NCI-H2107 (cell line): ENCODE results near the gene MATN1.

Source experiments
- DNase-seq: peaks from one replicate; lab custom pipeline; 2025; lab: John Stamatoyannopoulos, UW

Gene MATN1

DNA sequence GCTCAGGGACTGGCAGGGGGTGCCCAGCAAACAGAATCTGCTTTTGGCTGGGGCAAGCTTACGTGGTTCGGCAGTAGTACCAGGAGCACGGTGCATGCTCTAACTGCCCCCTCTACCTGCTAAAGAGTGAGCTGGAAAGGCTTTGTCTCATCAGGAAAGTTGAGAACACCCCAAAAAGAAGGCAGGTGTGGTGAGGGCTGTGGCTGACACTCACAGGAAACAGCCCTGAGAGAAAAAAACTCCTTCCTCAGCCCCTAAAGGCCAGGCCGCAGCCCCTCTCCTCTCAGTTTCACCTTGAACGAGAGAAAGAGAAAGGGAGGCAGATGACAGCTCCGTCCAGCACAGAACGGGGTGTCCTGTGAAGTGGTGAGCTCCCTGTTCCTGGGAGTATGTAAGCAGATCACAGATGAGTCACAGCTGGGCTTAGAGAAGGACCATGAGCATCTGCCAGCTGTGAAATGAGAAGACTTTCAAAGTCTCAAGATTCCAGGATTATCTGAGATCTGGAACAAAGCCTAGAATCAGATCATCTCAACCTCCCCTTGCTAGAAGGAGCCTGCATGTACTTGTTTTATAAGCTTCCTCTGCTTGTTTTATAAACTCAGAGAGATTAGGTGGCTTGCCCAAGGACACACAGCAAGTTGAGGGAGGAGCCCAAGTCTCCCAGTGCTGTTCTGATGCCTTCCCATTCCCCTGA is 20.8 kb upstream of the MATN1 start:
- no peak for DNase-seq

DNA sequence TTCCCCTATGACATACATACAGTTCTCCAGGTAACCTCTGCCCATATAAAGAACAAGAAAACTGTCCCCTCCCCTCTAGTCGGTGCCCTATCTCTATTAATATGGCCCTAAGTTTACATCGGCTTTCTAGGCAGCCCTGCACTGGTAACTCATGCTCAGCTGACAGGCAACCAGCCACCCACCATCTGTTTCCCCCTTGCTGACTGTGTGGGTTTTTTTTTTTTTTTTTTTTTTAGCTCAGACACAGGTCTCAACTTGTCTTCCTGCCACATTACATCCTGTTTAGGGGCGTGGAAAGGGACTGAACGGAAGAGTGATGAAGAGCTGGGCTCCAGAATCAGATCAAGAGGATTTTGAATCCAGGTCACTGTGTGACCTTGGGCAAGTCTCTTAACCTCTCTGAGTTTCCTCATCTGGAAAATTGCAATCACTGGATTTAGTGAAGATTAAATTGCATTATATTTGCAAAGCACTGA is 20.2 kb upstream of the MATN1 start:
- no peak for DNase-seq

DNA sequence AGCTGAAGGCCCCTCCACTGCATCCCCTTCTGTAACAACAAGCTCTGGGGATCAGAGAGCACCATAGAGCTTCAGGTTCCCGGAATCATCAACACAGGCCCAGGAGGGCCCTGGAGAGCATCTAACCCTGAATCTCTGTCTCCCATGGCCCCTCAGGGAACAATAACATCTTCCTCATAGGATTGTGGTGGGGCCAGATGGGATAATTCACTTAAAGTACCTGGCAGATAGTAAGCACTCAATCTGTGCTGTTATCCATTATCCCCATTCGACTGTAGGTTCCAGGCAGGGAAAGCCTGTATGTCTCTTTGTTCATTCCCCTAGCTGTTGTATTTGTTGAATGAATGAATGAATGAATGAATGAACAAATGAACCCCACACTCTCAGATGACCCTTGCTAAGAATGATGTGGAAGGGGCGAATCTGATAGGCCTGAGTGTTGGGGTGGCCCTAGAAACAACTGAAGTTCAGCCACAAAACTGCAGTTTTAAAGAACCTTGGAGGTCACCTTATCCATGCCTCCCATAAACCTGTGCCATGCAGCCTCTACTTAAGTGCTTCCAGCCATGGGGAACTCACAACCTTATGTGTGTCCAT is 19.7 kb upstream of the MATN1 start:
- DNase-seq: no peak

DNA sequence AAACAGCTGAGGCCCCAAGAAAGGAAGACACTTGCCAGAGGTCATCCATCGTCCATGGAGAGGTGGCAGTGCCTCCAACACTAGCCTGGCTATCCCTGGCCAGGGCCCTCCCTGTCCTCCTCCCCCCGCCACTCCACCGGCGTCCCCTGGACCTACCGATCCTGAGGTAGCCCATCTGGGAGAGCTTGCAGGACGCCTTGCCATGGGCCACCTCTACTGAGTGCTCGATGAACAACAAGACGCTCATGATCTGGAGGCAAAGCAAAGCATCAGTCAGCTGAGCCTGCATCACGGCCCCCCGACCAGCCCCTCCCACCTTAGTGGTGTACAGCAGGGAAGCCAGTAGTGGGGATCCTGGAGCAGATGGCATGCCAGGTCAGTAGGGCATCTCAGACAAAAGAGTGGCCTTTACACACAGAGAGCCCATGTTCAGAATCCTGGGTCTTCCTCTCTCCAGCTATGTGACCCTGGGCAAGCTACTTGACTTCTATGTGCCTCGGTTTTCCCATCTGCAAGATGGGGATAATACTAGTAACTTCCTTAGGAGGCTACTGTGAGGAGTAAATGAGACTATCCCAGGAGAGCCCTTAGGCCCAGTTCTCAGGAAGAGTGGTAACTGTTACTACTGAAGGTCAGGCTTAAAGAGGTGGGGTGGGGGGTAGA is 19.0 kb upstream of the MATN1 start:
- no peak for DNase-seq

DNA sequence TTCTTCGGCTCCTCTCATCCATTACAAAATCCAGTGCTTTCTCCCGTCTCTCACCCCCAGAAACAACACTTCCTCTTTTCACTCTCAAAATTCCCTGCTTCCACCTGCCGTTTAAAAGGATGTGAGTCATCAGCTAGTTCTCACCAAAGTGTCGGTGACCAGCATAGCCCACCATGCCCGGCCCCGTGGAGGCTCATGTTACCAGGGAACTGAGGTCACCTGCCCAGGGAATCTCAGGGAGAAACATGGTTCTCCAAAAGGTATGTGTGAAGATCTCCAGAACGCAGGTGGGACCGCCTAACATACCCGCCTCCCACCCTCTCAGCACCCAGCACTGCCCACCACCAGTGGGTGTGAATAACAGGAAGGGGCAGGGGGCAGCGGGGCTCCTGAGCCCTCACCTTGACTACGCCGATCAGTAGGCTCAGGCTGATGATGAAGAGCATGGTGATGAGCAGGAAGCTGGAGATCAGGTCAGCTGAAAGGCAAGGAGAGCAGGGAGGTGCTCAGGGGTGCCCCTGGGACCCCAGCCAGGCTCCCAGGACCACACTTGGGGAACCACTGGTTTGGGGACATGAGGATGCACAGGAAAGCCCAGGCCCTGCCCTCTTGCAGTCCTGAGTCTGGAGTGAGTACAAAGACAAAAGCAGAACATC is 18.0 kb upstream of the MATN1 start:
- no peak for DNase-seq

DNA sequence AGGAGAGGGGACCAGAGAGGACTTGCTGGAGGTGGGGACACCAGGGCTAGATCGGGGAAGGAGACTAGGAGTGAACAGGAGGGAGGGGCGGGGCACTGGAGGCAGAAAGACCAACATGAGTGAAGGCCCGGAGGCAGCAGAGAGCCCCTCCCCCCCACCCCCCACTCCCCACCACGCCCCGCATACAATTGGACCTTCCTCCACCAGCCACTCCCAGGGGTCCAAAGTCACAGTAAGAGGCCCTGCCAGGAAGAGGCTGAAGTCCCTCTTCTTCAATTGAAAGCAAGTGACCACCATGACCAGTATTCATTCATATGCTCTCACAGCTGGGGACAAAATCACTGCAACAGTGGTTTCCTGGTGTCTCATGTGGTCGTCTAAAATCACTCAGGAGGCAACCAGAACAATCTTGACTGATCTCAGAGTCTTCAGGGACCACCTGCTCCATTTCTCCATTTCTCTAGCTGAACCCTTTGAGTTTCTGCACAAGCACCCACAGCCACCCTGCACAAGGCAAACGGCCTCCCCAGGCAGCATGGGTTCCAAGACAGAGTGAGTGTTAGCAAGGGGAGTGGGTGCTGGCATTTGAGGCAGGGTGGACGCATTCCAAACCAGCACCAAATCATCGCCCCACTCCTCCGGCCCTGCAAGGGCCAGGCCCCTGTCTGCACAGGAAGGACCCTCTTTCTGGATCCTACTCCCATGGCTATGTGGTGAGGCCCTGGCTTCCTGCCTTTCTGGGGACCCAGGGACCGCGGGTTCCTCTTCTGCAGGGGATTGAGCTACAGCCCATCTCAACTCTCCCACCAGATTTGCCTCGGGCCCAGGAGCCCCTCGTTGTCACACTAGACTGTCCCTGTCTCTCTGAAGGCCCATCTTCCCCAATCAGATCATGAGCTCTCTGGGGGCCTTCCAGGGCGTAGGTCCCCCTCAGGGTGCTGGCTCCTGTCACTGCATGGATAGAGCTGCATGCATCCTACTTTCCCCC is 17.2 kb upstream of the MATN1 start:
- no peak for DNase-seq

DNA sequence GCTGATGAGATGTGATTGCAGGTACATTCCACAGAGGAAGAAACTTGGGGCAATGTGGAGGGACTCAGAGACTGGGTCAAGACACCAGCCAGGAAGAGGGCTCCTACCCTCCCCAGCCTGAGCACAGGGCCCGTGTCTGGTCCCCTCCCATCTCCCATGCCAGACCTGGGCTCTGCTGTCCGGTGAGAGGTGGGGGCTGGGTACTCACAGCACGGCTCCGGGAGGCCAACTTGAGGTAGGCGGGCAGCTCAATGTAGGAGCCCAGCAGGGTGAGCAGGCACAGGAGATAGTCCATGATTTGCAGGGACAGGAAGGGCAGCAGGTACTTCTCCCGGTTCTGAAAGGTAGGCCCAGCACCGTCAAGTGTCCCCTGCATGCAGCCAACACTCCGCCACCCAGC is 16.2 kb upstream of the MATN1 start:
- no peak for DNase-seq

DNA sequence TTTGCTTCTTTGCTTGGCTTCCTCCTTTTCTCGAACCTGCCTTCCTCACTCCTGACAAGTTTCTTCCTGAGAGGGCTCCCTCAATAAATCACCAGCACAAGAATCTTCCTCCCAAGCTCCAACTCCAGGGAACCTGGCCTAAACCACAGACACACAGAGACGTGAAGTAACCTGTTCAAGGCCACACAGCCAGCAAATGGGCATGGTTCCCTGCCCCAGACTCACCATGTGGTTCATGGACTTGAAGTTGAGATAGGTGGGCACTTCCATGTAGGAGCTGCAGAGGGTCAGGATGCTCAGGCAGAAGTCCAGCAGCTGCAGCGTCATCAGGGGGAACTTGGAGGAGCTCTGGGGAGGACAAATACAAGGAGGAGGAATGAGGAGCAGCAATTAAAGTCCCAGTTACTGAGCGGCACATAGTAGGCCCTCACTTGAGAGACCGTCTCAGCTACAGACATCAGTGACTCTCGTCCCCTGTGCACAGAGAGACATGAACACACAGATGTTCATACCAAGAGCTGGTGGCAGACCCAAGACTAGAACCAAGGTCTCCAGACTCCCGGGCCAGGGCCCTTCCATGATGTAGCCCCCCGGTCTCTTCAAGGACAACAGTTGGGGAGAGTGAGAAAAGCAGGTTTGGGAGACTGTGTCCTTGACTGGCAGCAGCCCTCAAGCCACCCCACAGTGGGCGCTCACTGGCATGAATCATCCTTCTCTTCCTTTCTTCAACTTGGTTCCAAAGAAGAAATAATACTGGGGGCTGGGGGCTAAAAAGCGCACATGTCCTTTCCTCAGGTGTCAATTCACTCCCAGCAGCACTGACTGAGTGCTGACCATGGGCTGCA is 15.6 kb upstream of the MATN1 start:
- DNase-seq: no peak

DNA sequence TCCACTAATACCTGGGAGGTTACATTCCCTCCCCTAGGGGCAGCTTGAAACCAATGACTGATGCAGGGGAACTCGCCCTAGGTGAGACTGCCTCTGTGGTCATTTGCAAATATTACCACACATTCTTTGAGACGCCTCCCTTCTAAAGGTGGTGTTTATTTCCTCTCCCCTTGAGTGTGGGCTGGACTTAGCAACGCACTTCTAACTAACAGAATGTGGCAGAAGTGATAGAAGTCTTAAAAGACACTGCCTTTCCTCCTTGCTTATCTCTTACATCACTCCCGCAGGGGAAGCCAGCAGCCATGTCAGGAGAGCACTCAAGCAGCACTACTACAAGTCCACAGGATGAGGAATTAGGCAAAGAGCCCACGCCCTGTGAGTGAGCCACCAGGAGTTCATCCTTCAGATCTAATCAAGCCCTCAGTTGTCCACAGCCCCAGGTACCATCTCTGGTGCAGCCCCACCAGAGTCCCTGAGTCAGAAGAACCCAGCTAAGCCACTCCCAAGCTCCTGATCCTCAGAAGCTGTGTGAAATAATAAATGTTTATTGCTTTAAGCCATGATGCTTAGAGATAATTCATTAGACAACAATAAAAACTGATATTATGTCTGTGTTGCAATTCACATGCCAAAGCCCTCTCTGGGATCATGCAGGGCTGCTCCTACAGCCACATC is 14.8 kb upstream of the MATN1 start:
- no peak for DNase-seq

DNA sequence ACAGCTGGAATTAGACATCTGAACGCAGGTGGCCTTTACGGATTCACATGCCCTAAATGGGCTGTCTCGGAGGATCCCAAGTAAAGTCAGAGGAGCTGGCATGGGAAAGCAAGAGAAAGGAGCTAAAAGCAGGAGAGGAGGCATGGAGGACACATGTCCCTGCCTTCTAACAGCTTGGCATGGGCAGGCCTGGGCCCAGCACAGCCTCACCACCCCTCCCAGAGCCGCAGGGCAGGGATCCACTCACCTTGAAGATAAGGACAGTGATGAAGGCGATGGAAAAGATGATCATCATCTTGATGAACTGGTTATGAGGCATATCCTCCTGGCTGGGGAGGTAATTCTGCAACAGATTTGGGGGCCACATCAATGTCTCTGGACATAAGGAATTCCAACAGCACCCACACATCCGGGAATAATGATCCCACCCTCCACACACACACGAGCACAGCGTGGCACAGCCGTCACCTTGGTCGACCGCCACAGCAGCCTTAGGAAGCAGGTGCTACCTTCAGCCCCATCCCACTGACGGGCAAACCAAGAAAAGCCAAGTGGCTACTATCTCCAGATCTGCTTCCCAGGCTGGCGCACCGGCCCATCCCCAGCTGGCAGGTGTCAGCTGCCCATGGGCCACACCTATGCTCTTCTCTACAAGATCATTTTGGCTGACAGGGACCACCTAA is 14.1 kb upstream of the MATN1 start:
- no peak for DNase-seq

DNA sequence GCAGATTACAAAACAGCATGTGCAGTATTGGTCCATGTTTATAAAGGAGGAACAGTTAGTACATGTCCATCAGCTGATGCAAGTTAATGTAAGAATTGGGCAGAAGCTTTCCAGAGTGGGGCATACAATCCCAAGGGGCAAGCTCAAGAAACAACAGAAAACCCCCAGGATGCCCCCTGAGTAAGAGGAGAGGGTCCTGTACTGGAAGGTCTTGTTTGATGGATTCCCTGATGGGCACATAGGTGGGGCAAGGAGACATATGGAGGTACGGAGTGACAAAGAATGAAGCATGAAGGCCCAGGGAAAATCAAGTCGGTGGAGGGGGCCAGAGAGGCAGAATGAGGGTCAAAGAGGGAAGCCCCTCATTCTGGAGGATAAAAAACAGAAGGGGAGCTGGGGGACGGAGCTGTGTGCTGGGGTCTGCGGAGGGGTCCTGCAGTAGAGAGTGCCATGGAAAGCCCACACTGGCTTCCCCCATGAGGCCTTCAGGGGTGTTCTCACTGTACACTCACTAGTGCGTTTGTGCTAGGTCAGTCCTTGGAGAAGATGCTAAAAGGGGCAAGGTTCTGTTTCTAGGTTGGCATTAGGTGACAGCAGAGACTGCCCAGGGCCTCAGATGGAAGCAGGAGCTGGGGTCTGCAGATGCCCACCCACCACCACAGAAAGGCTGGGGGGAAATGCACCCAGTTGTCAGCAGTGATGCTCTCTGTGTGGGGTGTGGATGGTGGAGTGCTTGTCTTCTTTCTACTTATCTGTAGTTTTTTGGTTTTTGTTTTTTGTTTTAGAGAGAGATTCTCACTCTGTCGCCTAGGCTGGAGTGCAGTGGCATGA is 12.5 kb upstream of the MATN1 start:
- DNase-seq: no peak

DNA sequence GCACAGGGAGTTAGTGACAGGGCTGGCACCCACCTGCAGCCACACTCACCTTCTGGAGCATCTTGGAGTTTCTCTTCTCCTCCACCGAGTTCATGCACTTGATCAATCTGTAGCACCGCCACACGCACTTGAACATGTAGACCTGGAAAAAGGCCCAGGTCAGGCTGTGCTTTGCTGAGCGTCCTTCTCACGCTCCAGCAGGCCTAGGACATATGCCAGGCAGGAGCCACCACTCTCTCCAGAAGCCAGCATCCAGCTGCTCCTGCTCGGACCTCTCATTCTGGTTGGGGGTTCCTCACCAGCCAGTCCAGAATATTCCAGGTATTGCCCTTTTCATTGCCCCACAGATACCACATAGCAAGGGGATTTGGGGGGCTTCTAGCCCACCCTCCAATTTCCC is 11.7 kb upstream of the MATN1 start:
- no peak for DNase-seq

DNA sequence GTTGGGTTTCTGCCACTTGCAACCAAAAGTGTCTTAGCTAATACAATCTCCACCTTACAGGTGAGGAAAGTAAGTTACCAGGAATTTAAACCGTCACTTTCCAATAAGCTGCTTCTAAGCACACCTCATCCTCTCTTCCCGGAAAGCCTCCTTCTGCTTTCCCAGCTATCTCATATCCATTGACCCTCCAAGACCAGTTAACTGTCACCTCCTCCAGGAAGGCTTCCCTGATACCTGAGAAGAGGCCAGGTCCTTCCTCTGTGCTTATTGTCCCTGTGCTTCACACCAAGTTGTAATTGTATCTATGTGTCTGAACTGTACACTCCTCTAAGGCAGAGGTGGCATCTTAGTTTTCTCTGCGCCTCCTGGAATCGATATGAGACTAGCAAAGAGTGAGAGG is 11.2 kb upstream of the MATN1 start:
- DNase-seq: no peak

DNA sequence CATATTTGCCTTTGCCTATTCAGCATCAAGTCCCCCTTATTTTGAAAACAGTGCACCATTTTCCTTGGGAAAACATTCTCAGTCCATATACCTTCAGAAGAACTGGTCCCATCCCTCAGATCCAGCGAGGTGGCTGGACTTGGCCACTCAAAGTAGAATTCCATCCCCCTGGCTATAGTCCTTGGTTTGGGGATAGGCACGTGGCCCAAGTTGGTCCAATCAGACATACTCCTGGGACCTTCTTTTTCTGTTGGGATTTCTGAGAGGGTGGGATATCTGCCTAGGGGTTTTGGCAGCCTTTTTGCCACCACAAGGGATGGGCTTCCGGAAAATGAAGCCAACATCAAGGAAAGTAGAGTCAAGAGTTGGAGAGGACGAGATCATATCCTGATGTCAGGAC is 10.7 kb upstream of the MATN1 start:
- no peak for DNase-seq

DNA sequence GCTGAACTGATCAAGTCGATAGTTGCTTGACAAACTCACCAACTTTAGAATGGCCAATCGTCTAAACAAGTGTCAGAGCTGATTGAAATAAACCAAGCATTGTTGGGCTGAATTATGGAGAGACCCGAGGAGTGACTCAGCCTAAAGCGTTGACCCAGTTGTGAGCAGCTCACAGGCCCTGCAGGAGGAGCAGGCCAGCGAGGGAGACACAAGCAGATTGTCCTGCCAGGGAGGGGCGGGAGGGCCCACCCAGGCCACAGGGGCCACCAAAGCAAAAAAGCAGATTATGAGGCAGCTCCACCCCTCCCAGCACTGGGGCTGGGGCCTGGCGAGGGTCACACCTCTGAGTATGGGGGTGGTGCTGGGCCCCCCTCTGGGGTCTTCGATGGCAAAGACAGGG is 10.1 kb upstream of the MATN1 start:
- DNase-seq: no peak

DNA sequence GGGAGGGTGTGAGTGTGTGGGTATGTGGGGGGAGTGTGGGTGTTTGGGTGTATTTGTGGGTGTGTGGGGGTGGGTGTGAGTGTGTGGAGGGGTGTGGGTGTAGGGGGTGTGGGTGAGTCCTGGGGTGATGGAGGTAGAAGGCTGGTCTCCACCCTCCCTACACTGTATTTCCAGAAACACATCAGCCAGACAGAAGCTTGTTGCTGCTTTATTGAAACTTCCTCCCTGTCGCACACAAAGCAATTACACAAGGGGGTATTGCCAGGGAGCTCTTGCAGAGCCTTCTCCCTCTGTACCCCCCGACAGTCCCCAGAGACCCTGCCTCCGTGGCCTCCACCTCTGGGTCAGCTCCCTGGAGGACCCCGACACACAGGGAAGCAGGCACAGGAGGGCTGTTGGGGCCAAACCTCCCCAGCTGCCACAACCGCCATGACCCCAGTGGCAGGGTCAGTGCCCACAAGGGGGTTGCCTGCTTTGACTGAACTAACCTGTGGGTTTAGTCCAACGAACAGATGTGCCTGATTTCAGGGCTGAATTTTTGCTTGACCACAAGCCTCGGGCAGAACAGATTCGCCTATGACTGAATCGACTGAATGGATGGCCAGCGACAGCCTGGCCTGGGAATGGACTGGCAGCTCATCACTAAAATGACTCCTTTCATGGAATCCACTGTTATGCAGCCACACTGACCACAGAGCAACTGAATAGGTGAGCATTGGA is 9.1 kb upstream of the MATN1 start:
- DNase-seq: no peak

DNA sequence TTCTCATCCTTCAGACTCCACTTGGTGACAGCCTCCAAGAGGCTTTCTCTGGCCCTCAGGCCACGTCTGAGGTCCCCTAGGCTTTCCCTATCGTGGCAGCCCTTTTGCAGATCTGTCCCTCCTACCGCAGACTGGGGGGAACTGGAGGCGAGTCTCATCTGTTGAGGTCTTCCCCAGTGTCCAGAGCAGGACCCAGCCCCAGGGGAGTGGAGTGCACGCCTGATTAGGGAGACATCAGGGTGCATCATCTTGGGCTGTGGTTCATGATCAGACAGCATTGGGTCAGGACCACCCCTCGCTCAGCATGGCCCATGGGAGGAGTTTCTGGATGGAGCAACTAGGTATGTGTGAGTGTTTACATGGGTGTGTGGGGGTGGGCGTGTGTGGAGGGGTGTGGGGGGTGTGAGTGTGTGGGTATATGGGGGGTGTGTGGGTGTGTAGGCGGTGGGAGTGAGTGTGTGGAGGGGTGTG is 8.5 kb upstream of the MATN1 start:
- DNase-seq: no peak
